Adipocyte (in vitro differentiated cells): ENCODE data around the gene SREK1IP1.
"Not testable (repeated sequence)": the region's sequence is repeated elsewhere in the genome, so short reads cannot be mapped to it uniquely, and the experiment has no call there.

Experiments
- DNase-seq: peaks from one replicate; pipeline ENCODE4 v3.0.0-alpha.2; 2015; ENCODE audit warnings: low read depth
- H3K27me3 ChIP-seq: replicated peaks from 2 replicates; pipeline ENCODE4 v1.7.0; 2013; ENCODE audit warnings: mild to moderate bottlenecking, low read length, moderate library complexity; ENCODE audit not compliant: control insufficient read depth, insufficient read depth
- H3K36me3 ChIP-seq: 2 replicates; pipeline ENCODE4 v1.7.0; 2013; ENCODE audit warnings: low read length, mild to moderate bottlenecking, moderate library complexity; ENCODE audit not compliant: control insufficient read depth, insufficient read depth, severe bottlenecking
- H3K4me1 ChIP-seq: 2 replicates; pipeline ENCODE4 v1.7.0; 2013; ENCODE audit warnings: mild to moderate bottlenecking, low read length, moderate library complexity; ENCODE audit not compliant: control insufficient read depth, insufficient read depth
- H3K4me3 ChIP-seq: 2 replicates; pipeline ENCODE4 v1.7.0; 2013; ENCODE audit warnings: mild to moderate bottlenecking, low read length, moderate library complexity
- H3K9ac ChIP-seq: 2 replicates; pipeline ENCODE4 v1.7.0; 2013; ENCODE audit warnings: mild to moderate bottlenecking, low read length, moderate library complexity
- H3K9me3 ChIP-seq: 2 replicates; pipeline ENCODE4 v1.7.0; 2013; ENCODE audit warnings: mild to moderate bottlenecking, low read length, moderate library complexity; ENCODE audit not compliant: control insufficient read depth

The SREK1IP1 gene

DNA sequence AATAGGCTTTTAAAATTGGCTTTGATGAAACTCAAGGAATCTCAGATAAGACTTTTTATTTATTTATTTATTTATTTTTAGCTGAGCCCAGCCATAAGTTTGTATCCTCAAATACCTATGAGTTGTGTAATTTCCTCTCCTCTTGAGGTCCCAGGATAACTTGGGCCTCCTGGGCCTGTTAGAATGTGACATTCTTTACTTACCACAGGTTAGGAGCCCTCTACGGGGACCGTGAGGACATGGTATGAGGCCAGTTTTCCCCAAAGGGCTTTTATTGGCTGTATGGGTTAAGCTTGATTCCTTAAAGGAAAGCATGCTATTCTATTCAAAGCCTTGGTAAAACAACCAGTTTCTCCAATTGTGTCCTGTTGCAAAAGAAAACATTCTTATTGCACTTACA is 61.3 kb downstream of the SREK1IP1 start:
- no peaks in the 10 kb centered on the region for H3K27me3 ChIP-seq
- no peaks in the 10 kb centered on the region for H3K36me3 ChIP-seq
- no peak overlapping the region for H3K9ac ChIP-seq
- DNase-seq = no peak
- no peak overlapping the region for H3K4me3 ChIP-seq
- no peaks in the 10 kb centered on the region for H3K4me1 ChIP-seq
- H3K9me3 ChIP-seq = no peaks in the 10 kb centered on the region

DNA sequence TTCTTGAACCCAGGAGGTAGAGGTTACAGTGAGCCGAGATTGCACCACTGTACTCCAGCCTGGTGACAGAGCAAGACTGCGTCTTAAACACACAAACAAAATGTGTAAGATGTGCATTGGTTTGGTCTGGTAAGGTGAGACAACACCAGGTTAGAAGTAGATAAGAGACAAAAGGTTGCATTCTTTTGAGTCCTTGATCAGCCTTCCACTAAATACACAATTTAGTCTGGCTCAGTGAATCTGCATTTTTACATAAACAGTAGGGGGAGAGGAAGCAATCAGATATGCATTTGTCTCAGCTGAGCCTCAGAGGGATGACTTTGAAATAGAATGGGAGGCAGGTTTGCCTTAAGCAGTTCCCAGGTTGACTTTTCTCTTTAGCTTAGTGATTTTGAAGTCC is 62.4 kb downstream of the SREK1IP1 start:
- not testable (repeated sequence) for H3K36me3 ChIP-seq, H3K27me3 ChIP-seq, H3K4me1 ChIP-seq, DNase-seq, H3K4me3 ChIP-seq, H3K9me3 ChIP-seq, H3K9ac ChIP-seq

DNA sequence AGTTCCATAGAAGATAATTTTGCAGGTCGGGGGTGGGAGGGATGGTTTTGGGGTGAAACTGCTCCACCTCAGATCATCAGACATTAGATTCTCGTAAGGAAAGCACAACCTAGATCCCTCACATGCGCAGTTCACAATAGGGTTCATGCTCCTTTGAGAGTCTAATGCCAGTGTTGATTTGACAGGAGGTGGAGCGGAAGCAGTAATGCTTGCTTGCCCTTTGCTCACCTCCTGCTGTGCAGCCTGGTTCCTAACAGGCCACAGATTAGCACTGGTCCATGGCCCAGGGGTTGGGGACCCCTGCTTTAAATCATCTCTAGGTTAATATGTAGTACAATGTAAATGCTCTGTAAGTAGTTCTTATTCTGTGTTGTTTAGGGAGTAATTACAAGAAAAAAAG is 67.7 kb downstream of the SREK1IP1 start:
- Histone ChIP-seq H3K4me1 (no peaks in the 10 kb centered on the region), H3K27me3 (no peaks in the 10 kb centered on the region), H3K9ac (no peak overlapping the region), H3K4me3 (no peak overlapping the region), H3K36me3 (no peaks in the 10 kb centered on the region), H3K9me3 (peaks cover 7% of the 10 kb centered on the region)
- DNase-seq = no peak

DNA sequence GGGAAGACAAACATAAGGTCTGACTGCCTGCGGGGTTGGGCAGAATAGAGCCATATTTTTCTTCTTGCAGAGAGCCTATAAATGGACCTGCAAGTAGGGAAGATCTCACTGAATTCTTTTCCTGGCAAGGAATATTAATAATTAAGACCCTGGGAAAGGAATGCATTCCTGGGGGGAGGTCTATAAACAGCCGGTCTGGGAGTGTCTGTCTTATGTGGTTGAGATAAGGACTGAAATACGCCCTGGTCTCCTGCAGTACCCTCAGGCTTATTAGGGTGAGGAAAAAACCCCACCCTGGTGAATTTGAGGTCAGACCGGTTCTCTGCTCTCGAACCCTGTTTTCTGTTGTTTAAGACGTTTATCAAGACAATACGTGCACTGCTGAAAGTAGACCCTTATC is 72.1 kb downstream of the SREK1IP1 start:
- not testable (repeated sequence) for H3K9ac ChIP-seq, DNase-seq, H3K9me3 ChIP-seq, H3K4me3 ChIP-seq, H3K4me1 ChIP-seq, H3K36me3 ChIP-seq
- peaks cover 13% of the 10 kb centered on the region for H3K27me3 ChIP-seq

DNA sequence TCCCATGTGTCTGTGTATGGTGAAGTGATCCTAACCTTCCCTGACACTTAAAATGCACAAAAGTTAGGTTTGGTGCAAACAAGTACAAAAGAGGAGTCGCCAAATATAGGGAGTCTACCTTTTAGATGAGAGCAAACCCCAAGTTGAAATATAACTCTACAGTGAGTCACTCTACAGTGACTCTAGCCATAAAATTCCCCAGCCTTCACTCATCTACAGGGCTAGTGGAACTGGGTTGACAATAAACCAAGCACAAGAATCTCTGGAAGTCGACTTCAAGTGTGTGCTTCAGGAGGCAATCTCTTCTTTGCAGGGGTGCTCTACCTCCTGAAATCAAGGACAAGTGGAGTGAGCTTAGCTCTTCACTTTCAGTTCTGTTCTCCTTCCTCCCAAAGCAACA is 74.9 kb downstream of the SREK1IP1 start:
- Histone ChIP-seq H3K36me3 (no peaks in the 10 kb centered on the region), H3K4me1 (peaks cover 6% of the 10 kb centered on the region), H3K4me3 (no peak overlapping the region), H3K27me3 (peaks cover 32% of the 10 kb centered on the region), H3K9me3 (peaks cover 7% of the 10 kb centered on the region), H3K9ac (no peak overlapping the region)
- DNase-seq = no peak

DNA sequence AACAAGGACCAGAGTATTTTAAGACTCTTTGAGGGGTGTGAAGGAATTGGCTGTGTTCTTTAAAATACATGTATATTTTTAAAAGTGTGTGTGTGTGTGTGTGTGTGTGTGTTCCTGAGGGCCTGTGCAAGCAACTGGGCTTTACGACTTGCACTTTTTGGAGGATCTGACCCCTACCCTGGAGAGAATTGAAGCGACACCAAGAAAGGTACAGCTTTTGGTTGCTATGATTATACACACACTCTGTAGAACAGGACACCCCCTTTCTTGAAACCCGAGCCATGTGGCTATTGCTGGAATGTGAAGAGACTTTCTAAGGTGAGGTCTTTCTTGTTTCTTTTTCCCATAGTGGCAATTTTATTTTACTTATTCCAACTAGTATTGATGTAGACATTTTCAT is 77.2 kb downstream of the SREK1IP1 start:
- H3K4me3 ChIP-seq = peak overlapping the region; percentile 74
- H3K27me3 ChIP-seq = peaks cover 39% of the 10 kb centered on the region
- peaks cover 6% of the 10 kb centered on the region for H3K4me1 ChIP-seq
- H3K9me3 ChIP-seq = peaks cover under 1% of the 10 kb centered on the region
- no peak for DNase-seq
- H3K36me3 ChIP-seq = no peaks in the 10 kb centered on the region
- no peak overlapping the region for H3K9ac ChIP-seq

DNA sequence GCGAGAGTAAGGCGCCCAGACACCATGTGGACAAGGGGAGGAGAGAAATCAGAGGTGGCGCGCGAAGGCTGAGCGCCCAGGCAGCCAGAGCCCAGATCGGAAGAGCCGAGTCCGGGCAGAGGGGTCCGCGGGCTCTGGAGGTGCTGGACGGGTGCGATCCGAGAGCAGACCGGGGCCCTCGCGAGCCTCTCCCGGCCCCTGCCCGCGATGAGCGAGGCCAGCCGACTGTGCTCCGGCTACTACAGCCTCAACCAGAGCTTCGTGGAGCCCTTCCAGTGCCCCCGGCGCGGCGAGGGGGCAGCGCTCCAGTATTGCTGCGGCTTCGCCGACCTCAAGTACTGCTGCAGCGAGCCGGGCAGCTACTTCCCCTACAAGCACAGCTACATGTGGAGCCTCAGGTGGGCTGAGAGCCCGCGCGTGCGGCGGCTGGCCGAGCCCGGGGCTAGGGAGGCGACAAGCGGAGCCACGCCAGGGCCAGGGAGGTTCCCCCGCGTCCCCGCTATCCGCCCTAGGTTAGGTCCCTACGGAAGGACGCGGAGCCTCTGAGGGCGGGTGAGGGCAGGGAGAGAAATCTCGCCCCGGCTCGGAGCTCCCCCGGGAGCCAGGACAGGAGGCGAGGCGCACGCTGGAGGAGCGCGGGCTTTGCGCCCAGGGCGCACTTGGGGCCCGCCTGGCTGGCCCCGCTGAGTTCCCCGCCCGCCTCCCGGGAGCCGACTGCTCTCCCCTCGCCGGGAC is 77.9 kb downstream of the SREK1IP1 start, which contains the start of gene SHISAL2B:
SHISAL2B (plus strand) TSS at position 87 of the 735 bp plus-strand sequence; CDS start at position 208, 121 bp downstream.
- Histone ChIP-seq H3K27me3 (peaks cover 42% of the 10 kb centered on the region), H3K36me3 (no peaks in the 10 kb centered on the region), H3K4me3 (peak within 1 kb of the TSS; percentile 74), H3K9me3 (no peaks in the 10 kb centered on the region), H3K9ac (no peak within 1 kb of the TSS), H3K4me1 (peaks cover 6% of the 10 kb centered on the region)
- DNase-seq = peak; percentile 24

DNA sequence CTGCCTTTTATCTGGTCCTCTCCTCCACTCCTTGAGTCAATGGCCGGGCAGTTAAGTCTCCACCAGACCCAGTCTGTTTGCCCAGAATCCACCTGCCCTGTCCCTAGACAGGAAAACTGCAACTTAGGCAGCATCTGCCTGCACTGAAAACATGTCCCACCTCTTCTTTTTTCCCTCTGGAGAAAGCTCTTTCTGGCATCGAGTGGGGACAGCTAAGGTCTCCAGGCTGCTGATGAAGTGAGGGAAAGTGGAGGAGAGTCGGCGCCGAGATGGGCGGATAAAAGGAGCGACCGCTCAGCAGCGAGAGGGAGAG is 78.4 kb downstream of the SREK1IP1 start:
- Histone ChIP-seq H3K4me3 (peak overlapping the region; percentile 74), H3K27me3 (peaks cover 43% of the 10 kb centered on the region), H3K4me1 (peaks cover 6% of the 10 kb centered on the region), H3K36me3 (no peaks in the 10 kb centered on the region), H3K9ac (no peak overlapping the region), H3K9me3 (no peaks in the 10 kb centered on the region)
- DNase-seq = no peak

DNA sequence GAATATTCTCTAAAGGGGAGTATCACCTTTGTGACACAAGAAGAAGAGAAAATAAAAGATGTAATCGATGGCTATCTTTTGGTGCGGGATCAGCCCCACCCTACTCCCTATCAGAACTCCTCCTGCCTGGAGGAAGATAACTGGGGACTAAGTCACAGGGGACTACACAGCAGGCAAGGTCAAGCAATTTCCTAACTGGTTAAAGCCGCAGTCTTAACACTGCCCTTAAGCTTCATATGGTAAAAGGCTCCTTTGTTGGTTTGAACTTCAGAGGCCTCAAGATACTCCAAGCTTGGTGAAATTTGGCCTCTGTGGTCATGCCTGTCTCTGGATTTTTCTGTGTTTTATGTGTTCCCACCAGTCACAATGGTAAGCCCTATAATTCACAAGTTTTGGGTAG is 79.5 kb downstream of the SREK1IP1 start:
- Histone ChIP-seq H3K36me3 (no peaks in the 10 kb centered on the region), H3K4me3 (no peak overlapping the region), H3K27me3 (peaks cover 46% of the 10 kb centered on the region), H3K9me3 (no peaks in the 10 kb centered on the region), H3K9ac (no peak overlapping the region), H3K4me1 (peaks cover 6% of the 10 kb centered on the region)
- DNase-seq = no peak

DNA sequence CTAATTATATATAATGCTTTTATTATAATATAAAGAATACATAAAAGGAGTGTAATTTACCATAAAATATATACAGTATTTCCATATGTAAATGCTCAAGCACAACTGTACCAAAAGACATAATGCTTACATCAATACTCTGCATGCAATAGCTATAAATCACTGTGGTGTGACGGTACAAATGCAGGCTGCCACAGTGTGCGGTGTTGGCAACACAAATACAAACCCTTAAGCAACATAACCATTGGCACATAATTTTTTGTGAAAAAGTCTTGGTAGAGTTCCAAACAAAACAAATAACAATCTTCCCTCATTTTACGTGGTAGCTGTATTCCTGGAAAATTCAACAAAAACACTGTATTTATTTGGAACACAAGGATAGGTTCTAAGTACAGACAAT is 80.1 kb downstream of the SREK1IP1 start:
- peaks cover 6% of the 10 kb centered on the region for H3K4me1 ChIP-seq
- DNase-seq = no peak
- H3K4me3 ChIP-seq = no peak overlapping the region
- H3K27me3 ChIP-seq = peaks cover 52% of the 10 kb centered on the region
- no peak overlapping the region for H3K9ac ChIP-seq
- H3K36me3 ChIP-seq = no peaks in the 10 kb centered on the region
- H3K9me3 ChIP-seq = no peaks in the 10 kb centered on the region

DNA sequence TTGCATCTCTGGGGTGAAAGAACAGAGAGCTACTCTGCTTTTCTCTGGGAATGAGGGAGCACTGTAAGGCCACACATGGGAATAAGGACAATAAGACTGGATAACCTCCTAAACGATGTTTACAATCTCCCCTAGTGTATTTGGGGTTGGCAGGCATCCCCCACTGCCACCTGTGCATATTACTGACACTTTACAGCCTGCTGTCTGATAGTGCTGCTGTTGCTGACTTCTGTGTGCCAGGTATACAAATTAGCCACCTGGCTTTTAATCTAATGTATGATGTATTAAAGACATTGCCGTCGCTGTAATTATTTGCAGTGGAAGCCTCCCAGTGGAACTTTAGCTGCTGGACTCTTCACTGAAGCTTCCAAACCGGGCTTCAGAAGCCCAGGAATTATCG is 82.6 kb downstream of the SREK1IP1 start:
- Histone ChIP-seq H3K36me3 (no peaks in the 10 kb centered on the region), H3K4me1 (peaks cover 6% of the 10 kb centered on the region), H3K27me3 (peaks cover 36% of the 10 kb centered on the region), H3K9me3 (no peaks in the 10 kb centered on the region), H3K9ac (no peak overlapping the region), H3K4me3 (no peak overlapping the region)
- no peak for DNase-seq

DNA sequence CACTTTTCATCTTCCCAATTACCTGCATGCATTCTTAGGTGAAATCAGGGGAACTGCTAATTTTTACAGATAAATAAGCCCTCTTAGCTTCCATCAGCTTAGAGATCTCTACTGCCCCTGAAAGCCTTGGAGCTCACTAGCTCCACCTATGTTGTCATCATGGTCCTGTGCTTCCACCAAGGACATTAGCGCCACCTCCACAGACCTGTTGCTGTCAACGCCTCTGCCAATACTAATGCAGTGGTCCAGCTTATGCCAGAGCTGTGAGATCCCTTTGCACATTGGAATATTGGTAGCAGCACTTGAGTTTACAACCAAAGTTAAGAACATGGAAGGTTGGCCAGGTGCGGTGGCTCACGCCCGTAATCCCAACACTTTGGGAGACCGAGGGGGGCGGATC is 85.9 kb downstream of the SREK1IP1 start:
- no peaks in the 10 kb centered on the region for H3K9me3 ChIP-seq
- H3K9ac ChIP-seq = no peak overlapping the region
- no peaks in the 10 kb centered on the region for H3K36me3 ChIP-seq
- H3K4me3 ChIP-seq = no peak overlapping the region
- DNase-seq = no peak
- H3K4me1 ChIP-seq = no peaks in the 10 kb centered on the region
- H3K27me3 ChIP-seq = peaks cover 21% of the 10 kb centered on the region
